Stomach smooth muscle (tissue), 2 donors: ENCODE results near the gene SMIM10L2A.
A peak's percentile ranks its signal among the peaks of the same experiment; 100 is the strongest.
"Not testable (repeated sequence)": the region's sequence is repeated elsewhere in the genome, so short reads cannot be mapped to it uniquely, and the experiment has no call there.

Experiments used
- H3K27ac ChIP-seq: one replicate; pipeline ENCODE4 v1.7.0; 2013; ENCODE audit warnings: mild to moderate bottlenecking, low read length, inconsistent platforms
- H3K27me3 ChIP-seq, 2 donors: one replicate each; pipeline ENCODE4 v1.7.0; 2013; ENCODE audit warnings: low read length in 2 of 2; ENCODE audit not compliant: insufficient read depth in 2 of 2, control insufficient read depth in 1 of 2
- H3K36me3 ChIP-seq, 2 donors: one replicate each; pipeline ENCODE4 v1.7.0; 2013; ENCODE audit warnings: low read length in 2 of 2; ENCODE audit not compliant: control insufficient read depth in 2 of 2, insufficient read depth in 2 of 2
- H3K4me1 ChIP-seq: one replicate; pipeline ENCODE4 v1.7.0; 2013; ENCODE audit warnings: low read length; ENCODE audit not compliant: control insufficient read depth, insufficient read depth
- H3K4me3 ChIP-seq, 2 donors: one replicate each; pipeline ENCODE4 v1.7.0; 2013; ENCODE audit warnings: low read length in 2 of 2
- H3K9ac ChIP-seq, 2 donors: one replicate each; pipeline ENCODE4 v1.7.0; 2013; ENCODE audit warnings: low read length in 2 of 2, mild to moderate bottlenecking in 1 of 2
- H3K9me3 ChIP-seq, 2 donors: one replicate each; pipeline ENCODE4 v1.7.0; 2013; ENCODE audit warnings: low read length in 2 of 2; ENCODE audit not compliant: control insufficient read depth in 2 of 2
- donor health status: healthy.
- donor health status: Pancreatic carcinoma.

SMIM10L2A gene

DNA sequence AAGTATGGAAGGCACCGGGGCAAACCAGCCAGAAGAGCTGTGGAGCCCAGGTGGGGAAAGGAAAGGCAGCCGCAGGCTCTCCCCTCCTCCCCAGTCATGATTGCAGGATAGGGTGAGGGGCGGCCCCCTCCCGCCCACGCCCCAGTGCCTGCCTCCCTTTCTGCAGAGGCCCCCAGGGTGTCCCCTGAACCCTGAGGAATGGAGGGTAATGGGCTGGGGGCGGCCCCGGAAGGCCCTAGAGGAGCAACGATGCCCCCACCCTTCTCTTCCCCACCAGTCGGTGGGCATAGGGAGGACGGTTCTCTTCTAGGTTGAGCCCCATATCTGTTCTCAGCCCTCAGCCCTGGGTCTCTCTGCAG is 1.0 kb downstream of the SMIM10L2A start:
- not testable (repeated sequence) for H3K27me3 ChIP-seq, H3K27ac ChIP-seq, H3K4me1 ChIP-seq, H3K9me3 ChIP-seq, H3K36me3 ChIP-seq, H3K9ac ChIP-seq
- peak overlapping the region in 1 of 2 donors; percentile 62 for H3K4me3 ChIP-seq

- H3K27me3 ChIP-seq, H3K4me1 ChIP-seq, H3K9me3 ChIP-seq, H3K27ac ChIP-seq, H3K4me3 ChIP-seq, H3K9ac ChIP-seq, H3K36me3 ChIP-seq: not testable (repeated sequence)
These were observed 1.6 kb downstream of the SMIM10L2A start for GRCh38 chrX:135423173-135423864.

GRCh38 chrX:135424469-135424868 is 2.7 kb downstream of the SMIM10L2A start:
- no peaks in the 10 kb centered on the region for H3K9me3 ChIP-seq
- no peak overlapping the region for H3K4me3 ChIP-seq
- H3K4me1 ChIP-seq: peaks cover 3% of the 10 kb centered on the region
- peaks cover 0 to 11% of the 10 kb centered on the region in 2 donors for H3K27me3 ChIP-seq
- no peaks in the 10 kb centered on the region for H3K36me3 ChIP-seq
- no peak overlapping the region for H3K9ac ChIP-seq
- H3K27ac ChIP-seq: no peak overlapping the region

- Histone ChIP-seq H3K9ac (no peak overlapping the region), H3K4me3 (no peak overlapping the region), H3K9me3 (no peaks in the 10 kb centered on the region), H3K27me3 (peaks cover 0 to 12% of the 10 kb centered on the region in 2 donors), H3K36me3 (no peaks in the 10 kb centered on the region), H3K4me1 (peaks cover 3% of the 10 kb centered on the region), H3K27ac (no peak overlapping the region)
These were observed 3.6 kb downstream of the SMIM10L2A start for GRCh38 chrX:135425026-135425965.

- Histone ChIP-seq H3K4me1 (no peaks in the 10 kb centered on the region), H3K9ac (no peak overlapping the region), H3K27ac (no peak overlapping the region), H3K36me3 (no peaks in the 10 kb centered on the region), H3K4me3 (no peak overlapping the region), H3K9me3 (no peaks in the 10 kb centered on the region), H3K27me3 (peaks cover 0 to 21% of the 10 kb centered on the region in 2 donors)
These were observed 7.7 kb downstream of the SMIM10L2A start for GRCh38 chrX:135429429-135429828.

DNA sequence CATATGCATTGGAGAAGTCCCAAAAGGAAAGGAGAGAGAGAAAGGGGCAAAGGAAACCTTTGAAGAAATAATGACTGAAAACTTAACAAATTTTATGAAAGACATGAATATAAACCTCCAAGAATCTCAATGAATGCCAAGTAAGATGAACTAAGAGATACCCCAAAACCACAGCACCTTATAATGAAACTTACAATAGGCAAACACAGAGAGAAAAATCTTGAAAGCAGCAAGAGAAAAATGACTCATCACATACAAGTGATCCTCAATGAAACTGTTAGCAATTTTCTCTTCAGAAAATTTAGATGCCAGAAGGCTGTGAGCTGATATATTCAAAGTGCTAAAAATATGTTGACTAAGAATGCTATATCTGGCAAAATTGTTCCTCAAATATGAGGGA is 10.1 kb downstream of the SMIM10L2A start:
- Histone ChIP-seq H3K36me3 (no peaks in the 10 kb centered on the region), H3K27ac (no peak overlapping the region), H3K9ac (no peak overlapping the region), H3K4me1 (no peaks in the 10 kb centered on the region), H3K9me3 (no peaks in the 10 kb centered on the region), H3K4me3 (no peak overlapping the region), H3K27me3 (peaks cover 0 to 17% of the 10 kb centered on the region in 2 donors)

DNA sequence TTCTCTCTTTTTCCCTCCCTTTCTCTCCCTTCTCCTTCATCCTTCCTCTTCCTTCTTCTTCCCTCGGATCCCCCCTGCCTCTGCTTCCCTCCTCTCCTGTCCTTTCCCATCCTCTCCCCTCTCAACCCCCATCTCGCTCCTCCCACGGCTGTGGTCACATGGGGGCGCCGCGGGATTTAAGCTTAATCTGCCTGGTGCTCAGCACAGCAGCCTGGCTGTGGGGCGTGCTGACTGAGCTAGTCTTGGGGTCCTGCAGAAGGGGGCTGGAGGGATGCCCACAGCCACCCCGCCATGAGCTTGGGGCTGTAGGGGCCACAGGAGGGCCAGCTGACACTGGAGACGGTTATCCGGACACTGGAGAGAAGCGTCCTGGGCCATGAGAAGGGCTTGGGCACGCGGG is 10.7 kb downstream of the SMIM10L2A start:
- no peak overlapping the region for H3K27ac ChIP-seq
- no peak overlapping the region for H3K4me3 ChIP-seq
- H3K9ac ChIP-seq: no peak overlapping the region
- no peaks in the 10 kb centered on the region for H3K4me1 ChIP-seq
- no peaks in the 10 kb centered on the region for H3K9me3 ChIP-seq
- peaks cover 0 to 14% of the 10 kb centered on the region in 2 donors for H3K27me3 ChIP-seq
- H3K36me3 ChIP-seq: no peaks in the 10 kb centered on the region

- Histone ChIP-seq H3K4me3 (no peak overlapping the region), H3K27me3 (peaks cover 0 to 18% of the 10 kb centered on the region in 2 donors), H3K9ac (no peak overlapping the region), H3K4me1 (no peaks in the 10 kb centered on the region), H3K9me3 (no peaks in the 10 kb centered on the region), H3K27ac (no peak overlapping the region), H3K36me3 (no peaks in the 10 kb centered on the region)
These were observed 11.3 kb downstream of the SMIM10L2A start for GRCh38 chrX:135432881-135433521.

DNA sequence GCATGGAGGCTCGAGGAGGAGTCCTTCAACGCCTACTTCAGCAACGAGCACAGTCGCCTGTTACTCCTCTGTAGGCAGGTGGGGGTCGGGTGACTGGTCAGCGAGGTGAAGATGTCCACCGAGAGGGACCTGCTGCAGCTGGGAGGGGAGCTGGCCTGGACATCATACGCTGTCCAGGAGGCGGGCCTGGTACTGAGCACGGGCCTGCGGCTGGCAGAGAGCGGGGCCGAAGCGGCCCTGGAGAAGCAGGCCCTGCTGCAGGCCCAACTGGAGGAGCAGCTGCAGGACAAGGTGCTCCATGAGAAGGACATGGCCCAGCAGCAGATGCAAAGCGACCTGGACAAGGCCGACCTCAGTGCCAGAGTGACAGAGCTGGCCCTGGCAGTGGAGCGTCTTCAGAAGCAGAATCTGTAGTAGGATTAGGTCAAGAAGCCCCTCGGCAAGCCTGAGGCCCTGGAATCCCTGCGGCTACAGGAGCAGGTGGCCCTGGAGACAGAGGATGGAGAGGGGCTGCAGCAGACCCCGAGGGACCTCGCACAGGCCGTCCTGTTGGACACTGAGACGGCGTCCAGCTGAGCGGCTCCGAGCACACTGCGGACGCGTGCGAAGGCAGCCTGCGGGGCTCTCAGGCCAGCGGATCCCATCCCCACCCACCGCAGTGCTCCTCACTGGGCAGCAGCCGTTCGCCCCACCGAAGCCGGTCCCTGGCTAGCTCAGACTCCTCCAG is 11.9 kb downstream of the SMIM10L2A start:
- H3K4me1 ChIP-seq: no peaks in the 10 kb centered on the region
- no peak overlapping the region for H3K4me3 ChIP-seq
- H3K36me3 ChIP-seq: no peaks in the 10 kb centered on the region
- H3K9me3 ChIP-seq: no peaks in the 10 kb centered on the region
- no peak overlapping the region for H3K27ac ChIP-seq
- no peak overlapping the region for H3K9ac ChIP-seq
- H3K27me3 ChIP-seq: peaks cover 0 to 17% of the 10 kb centered on the region in 2 donors
